ENCODE results near the gene DGCR2. TPM values are rescaled to one million over a fixed set of nuclear protein-coding genes. Genes with fewer than 3 reads are reported as not detected.
"Not testable (repeated sequence)": the region's sequence is repeated elsewhere in the genome, so short reads cannot be mapped to it uniquely, and the experiment has no call there.

DGCR2 gene
- total RNA-seq, 1 donor from 2014 or later: 37.5 TPM

GRCh38 chr22:19032898-19033567, 89.2 kb downstream of the DGCR2 start:
- DNase-seq (ENCODE audit: low read depth in 2 of 2): not testable (repeated sequence)

DNA sequence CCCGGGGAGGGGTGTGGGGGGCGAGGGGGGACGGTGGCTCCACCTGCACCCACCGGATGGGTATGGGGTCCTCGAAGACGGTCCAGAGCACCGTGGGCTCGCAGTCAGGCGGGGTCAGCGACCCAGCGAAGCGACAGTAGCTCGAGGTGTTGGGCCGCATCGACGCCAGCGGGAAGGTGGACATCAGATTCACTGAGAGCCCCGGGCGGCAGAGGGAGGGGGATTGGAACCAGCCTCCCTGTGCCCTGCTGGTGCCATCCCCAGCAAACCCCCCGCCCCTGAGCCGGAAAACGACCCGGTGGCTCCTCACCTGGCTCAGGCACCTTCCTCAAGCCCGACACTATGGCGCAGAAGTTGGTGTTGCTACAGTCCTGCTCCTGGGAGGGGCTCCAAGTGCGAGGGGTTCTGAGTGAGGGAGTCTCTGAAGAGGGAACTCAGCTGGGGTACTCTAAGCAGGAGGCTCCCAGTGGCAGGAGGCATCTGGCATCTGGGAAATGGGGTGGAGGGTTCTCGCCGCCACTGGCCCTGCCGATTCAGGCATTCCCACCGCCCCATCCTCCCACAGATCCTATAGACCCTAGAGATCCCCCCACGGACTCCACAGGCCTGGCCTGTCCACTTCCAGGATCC, 89.9 kb downstream of the DGCR2 start:
- not testable (repeated sequence) for DNase-seq (ENCODE audit: low read depth in 2 of 2)

DNA sequence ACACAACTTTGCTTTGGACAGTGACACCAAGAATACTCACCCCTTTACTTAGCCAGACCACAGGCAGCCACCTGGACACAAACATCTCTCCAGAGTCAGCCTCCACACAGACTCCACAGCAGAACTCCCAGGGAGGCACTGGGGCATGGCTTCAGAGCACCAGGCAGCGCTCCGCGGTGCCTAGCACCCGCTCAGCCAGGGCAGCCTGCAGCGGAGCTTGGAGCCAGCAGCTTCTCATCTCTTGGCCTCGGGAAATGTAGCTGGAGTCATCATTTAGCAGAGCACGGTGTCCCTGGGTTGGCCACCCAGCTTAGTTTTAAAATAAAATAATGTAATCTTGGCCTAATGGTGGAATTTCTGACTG, 91.3 kb downstream of the DGCR2 start:
- DNase-seq (ENCODE audit: low read depth in 2 of 2): not testable (repeated sequence)

GRCh38 chr22:19030226-19030888, 91.9 kb downstream of the DGCR2 start:
- DNase-seq (ENCODE audit: low read depth in 2 of 2): not testable (repeated sequence)

GRCh38 chr22:19029113-19030103, 92.8 kb downstream of the DGCR2 start:
- not testable (repeated sequence) for DNase-seq (ENCODE audit: low read depth in 2 of 2)

GRCh38 chr22:19028060-19028455, 94.2 kb downstream of the DGCR2 start:
- DNase-seq (ENCODE audit: low read depth in 2 of 2): not testable (repeated sequence)

DNA sequence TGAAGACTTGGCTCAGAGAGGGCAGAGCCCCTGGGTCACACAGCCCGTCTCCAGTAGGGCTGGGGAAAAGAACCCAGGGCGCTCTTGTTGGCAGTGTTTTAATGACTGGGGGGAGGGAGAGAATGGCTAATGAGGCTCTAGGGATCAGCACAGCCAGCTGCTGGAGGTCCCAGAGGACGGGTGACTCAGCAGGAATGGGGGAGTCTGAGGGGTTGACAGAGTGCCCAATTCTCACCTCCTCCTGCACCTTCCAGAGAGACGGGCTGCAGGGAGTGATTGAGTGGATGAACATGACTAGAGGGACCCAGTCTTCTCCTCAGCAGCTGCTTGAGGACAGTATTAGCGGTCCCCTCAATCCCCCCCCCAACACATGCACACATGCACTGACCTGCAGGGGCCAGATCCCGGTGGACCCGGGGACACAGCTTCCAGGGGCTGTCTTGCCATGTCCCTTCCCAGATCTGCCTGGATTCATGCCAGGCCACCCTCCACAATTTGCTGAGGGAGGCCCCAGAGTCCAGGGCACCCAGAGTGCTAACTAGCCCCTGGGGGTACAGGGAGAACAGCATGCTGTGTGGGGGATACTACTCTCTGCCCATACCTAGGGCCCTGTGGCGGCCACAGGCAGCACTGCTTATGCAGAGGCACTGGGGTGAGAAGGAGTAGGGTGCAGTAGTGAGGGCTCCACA, 94.7 kb downstream of the DGCR2 start:
- DNase-seq (ENCODE audit: low read depth in 2 of 2): not testable (repeated sequence)

DNA sequence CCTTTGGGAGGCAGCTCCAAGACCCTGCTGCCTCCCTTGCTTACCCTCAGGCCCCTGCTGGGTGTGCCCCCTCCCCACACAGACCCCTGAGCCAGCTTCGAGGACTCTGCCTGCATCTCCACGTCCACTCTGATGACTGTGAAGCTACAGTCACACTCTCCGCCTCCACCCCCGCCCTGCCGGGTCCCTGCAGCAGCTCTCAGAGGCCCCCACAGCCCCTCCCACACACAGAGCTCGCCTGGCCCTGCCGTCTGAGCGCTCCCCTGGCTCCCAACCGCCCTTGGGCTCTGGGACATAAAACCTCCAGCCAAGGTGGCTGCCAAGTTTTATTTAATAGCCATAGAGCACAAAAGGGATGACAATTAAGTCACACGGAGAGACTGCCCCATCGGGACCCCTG, 96.1 kb downstream of the DGCR2 start:
- DNase-seq (ENCODE audit: low read depth in 2 of 2): not testable (repeated sequence)

GRCh38 chr22:19024956-19025489, 97.2 kb downstream of the DGCR2 start:
- not testable (repeated sequence) for DNase-seq (ENCODE audit: low read depth in 2 of 2)

DNA sequence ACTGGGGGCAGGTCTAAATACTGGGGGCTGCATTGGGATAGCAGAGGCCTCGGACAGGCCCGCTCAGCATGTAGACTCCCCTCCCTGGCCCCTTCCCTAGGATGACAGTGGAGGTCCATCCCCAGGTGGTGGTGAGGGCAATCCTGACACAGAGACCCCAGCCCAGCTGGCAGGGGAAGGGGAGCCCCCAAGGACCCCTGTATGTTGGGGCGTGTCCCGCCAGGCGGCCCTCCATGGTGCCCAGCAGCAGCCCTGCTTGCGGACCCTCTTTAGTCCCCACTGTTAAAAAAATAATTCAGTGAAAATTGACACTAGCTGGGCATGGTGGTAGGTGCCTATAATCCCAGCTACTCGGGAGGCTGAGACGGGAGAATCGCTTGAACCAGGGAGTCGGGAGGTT, 98.3 kb downstream of the DGCR2 start:
- not testable (repeated sequence) for DNase-seq (ENCODE audit: low read depth in 2 of 2)

- DNase-seq (ENCODE audit: low read depth in 2 of 2): no peak
These were observed 99.5 kb downstream of the DGCR2 start for GRCh38 chr22:19022755-19023154.

- no peak for DNase-seq (ENCODE audit: low read depth in 2 of 2)
These were observed 102.6 kb downstream of the DGCR2 start for GRCh38 chr22:19019679-19020032.

- DNase-seq (ENCODE audit: low read depth in 2 of 2): no peak
These were observed 103.1 kb downstream of the DGCR2 start for GRCh38 chr22:19019029-19019678.

DNA sequence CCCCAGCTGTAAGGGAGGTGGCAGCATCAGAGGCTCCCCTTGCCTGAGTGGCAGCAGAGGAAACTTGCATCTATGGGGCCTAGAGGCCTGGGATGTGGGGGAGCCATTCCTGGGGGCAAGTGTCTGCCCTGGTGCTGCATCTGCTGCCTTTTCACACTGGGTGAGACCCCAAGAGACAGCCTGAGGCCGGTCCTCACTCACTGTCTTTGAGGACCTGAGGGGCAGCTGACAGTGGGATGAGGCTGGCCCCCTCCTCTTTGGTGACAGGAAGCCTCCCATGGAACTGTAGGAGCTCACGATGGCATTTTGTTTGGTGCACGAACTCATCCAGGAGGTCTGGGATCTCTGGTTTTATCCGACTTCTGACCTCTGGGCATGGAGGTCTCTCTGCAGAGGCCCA, 104.0 kb downstream of the DGCR2 start:
- DNase-seq (ENCODE audit: low read depth in 2 of 2): no peak

DNA sequence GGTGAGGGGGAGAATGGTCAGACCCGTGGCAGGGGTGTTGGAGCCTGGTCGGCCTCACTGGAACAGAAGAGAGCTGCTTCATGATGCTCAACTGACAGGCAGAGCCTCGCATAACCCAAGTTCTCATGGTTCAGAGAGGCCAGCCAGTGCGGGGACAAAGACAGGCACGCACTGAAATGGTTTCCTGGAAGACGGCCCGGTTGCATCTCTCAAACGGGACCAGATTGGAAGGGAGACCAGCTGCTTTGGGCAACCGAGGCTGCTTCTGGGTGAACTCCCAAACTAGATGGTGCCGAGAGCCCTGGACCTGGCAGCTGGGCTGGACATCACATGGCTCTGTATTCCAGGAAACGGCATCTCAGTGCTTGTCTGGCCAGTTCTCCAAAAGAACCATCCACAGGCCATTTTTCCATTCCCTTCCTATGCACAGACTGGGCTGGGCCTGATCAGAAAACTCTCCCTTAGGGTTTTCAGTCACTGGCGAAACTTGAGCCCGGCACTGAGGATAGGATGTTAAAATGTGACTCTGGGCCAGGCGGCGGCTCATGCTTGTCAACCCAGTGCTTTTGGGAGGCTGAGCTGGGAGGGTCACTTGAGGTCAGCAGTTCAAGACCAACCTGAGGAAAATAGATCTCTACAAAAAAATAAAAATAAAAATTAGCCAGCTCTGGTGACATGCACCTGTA, 106.0 kb downstream of the DGCR2 start:
- no peak for DNase-seq (ENCODE audit: low read depth in 2 of 2)

- no peak for DNase-seq (ENCODE audit: low read depth in 2 of 2)
These were observed 107.3 kb downstream of the DGCR2 start for GRCh38 chr22:19014886-19015285.

- DNase-seq (ENCODE audit: low read depth in 2 of 2): not testable (repeated sequence)
These were observed 108.2 kb downstream of the DGCR2 start for GRCh38 chr22:19013881-19014598.

DNA sequence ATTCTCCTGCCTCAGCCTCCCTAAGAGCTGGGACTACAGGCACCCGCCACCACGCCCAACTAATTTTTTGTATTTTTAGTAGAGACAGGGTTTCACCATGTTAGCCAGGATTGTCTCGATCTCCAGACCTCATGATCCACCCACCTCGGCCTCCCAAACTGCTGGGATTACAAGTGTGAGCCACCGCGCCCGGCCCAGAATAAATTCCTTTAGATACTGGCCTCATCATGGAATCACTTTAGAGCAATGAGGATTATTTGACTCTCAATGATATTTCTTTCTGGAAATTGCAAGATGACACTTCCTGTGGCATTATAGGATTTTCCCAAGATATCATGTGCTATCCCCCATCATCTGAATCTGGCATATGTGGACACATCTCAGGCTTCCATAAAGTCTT, 108.8 kb downstream of the DGCR2 start:
- DNase-seq (ENCODE audit: low read depth in 2 of 2): not testable (repeated sequence)

Data from lung microvascular endothelial cell (primary cell).